C1 segment of cervical spinal cord (tissue), 14 donors: ENCODE data around the gene TDRD15.
"Not testable (repeated sequence)": the region's sequence is repeated elsewhere in the genome, so short reads cannot be mapped to it uniquely, and the experiment has no call there.

Experiments used
- DNase-seq, 14 donors: peaks; one replicate each; lab custom pipeline; 2025; lab: John Stamatoyannopoulos, UW

TDRD15 gene

DNA sequence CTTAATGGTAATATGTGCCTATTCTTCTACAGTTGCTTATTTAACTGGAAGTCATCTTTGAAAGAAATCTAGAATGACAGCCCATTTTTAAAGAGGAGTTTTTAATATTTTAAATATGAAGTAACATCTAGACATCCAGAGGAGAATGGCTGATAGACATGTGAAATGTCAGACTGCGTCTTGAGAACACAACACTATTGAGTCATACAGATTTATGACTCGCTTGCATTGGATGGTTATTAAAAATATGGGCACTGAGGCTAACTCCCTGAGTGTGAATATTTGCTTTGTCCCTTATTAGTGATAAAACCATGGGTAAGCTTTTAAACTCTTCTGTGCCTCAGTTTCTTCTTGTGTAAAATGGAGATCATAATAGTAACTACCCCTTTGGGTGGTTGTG lies 22.9 kb downstream of the TDRD15 start:
- DNase-seq, result no peak

GRCh38 chr2:21148718-21149117 lies 24.9 kb downstream of the TDRD15 start:
- no peak for DNase-seq

- not testable (repeated sequence) for DNase-seq
These were observed 27.5 kb downstream of the TDRD15 start for GRCh38 chr2:21151234-21151633.

DNA sequence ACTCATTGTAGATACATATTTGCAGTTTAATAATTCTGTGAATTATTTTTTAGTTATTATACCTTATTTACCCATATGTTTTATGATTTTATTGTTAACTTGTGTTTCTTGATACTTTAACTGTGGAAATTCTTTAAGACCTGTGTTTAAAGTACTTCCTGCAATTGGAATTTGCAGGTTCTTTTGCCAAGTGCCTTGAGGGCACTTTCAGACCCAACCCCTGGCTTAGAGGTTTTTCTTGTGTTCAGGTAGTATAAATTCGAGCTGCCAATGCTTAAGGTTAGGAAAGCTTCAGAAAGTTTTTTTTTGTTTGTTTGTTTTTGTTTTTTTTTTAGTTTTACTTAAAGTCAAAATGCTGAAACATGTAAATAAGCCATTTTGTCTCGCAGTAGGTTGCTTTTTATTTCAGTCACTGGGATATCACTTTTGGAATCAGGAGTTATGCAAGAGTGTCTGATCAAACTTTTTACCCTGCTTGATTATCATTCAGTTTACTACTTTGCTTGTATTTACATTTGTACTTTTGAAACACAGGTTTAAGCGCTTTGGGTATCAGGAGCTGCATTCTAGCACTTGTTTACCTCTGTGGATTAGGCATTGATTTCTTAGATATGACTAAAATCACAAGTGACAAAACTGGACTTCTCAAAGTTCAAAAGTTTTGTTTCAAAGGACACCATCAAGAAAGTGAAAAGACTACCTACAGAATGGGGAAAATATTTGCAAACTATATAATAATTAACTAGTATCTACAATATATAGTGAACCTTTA lies 31.8 kb downstream of the TDRD15 start:
- no peak for DNase-seq

DNA sequence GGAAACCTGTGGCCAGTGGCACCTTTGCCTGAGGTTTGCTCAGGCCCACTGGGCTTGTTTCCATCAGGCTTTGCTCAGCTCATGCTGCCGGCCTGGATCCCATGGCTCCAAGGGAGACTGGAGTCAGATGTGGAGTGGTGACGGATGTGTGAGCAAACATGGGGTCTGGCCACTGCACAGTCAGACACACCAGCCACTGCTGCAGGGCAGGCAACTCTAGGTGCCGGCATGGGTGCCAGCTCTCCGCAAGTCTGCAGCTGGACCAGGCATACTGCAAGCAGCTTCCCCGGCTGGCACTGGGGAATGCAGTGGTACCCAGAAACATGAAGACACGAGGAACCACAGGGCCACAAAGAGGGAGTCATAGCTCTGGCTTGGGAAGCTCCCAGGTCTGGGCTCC lies 37.4 kb downstream of the TDRD15 start:
- DNase-seq, result no peak

- DNase-seq, result no peak
These were observed 38.3 kb downstream of the TDRD15 start for GRCh38 chr2:21161832-21162614.

GRCh38 chr2:21162615-21162878 lies 38.8 kb downstream of the TDRD15 start:
- no peak for DNase-seq

DNA sequence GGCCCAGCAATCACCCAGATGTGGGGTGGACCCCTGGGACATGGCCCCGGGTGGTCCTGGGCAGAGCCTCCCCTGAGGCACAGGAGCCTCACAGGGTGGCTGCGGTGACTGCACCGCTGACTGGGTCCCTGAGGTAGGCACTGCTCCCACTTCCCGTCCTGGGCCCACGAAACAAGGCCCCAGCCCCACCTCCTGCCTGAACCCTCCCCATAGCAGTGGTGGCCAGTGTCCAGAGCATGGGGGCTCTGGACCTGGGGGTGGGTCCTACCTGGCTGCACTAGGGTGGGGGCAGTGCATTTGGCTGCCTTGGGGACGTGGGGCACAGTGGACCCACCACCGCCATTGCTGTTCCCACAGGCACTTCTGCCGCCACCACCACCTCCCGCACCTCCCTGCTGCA lies 39.4 kb downstream of the TDRD15 start:
- DNase-seq, result no peak

DNA sequence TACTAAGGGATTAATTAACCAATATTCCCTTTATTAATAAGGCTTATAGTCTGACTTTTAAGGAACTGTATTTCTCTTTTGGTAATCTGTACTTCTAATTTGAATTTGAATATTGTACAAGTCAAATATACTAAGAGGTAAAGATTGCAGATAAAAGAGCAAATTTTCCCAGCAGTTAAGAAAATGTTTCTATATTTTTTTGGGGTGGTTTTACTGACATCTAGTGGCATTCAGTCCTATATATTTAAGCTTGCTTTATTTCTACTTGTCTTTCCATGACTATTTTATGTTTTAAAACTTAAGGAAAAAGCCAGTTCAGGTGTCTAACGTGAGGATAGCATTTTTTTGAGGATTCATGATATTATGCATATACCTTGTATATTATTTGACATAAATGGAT lies 41.6 kb downstream of the TDRD15 start:
- DNase-seq, result no peak

- no peak for DNase-seq
These were observed 52.3 kb downstream of the TDRD15 start for GRCh38 chr2:21175895-21176646.

GRCh38 chr2:21181957-21182356 lies 58.2 kb downstream of the TDRD15 start:
- no peak for DNase-seq

GRCh38 chr2:21183306-21183705 lies 59.5 kb downstream of the TDRD15 start:
- no peak for DNase-seq

- DNase-seq, result no peak
These were observed 60.0 kb downstream of the TDRD15 start for GRCh38 chr2:21183726-21184125.

DNA sequence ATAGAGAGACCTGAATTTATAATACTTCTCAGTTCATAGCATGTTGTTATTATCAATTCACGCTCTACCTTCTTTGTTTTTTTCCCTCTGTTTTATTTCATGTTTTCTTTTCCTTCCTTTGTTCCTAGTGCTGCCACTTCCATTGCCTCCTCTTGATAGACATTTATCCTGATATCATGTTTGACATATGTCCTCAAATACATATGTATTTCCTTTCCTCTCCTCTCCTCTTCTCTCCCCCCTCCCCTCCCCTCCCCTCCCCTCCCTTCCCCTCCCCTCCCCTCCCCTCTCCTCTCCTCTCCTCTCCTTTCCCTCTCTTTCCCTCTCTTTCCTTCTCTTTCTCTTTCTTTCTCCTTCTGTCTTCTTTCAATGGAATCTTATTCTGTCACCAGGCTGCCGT lies 67.8 kb downstream of the TDRD15 start:
- DNase-seq, result no peak
